HepG2 (cell line): ENCODE results near the gene CARMIL3. TPM values are rescaled to one million over a fixed set of nuclear protein-coding genes. Genes with fewer than 3 reads are reported as not detected.
A peak's percentile ranks its signal among the peaks of the same experiment; 100 is the strongest.

Experiments
- AKAP8 ChIP-seq: sonication (generic); formaldehyde crosslinking; IDR thresholded peaks from 2 replicates; pipeline ENCODE4 v1.5.1; 2020; ENCODE audit warnings: mild to moderate bottlenecking, missing genetic modification reagents
- CENPX ChIP-seq: sonication (generic); formaldehyde crosslinking; IDR thresholded peaks from 2 replicates; pipeline ENCODE4 v1.9.0; 2021; ENCODE audit warnings: mild to moderate bottlenecking, missing genetic modification reagents, moderate library complexity
- FOXK1 ChIP-seq: sonication (generic); formaldehyde crosslinking; IDR thresholded peaks from 2 replicates; pipeline ENCODE4 v1.4.0; 2020; ENCODE audit warnings: low read depth, missing genetic modification reagents, borderline replicate concordance
- FOXO1 ChIP-seq: sonication (generic); formaldehyde crosslinking; IDR thresholded peaks from 2 replicates; pipeline ENCODE4 v1.4.0; 2020; ENCODE audit warnings: missing genetic modification reagents
- MED8 ChIP-seq: sonication (generic); formaldehyde crosslinking; IDR thresholded peaks from 2 replicates; pipeline ENCODE4 v1.8.1; 2023; ENCODE audit warnings: mild to moderate bottlenecking, missing genetic modification reagents; ENCODE audit not compliant: insufficient replicate concordance
- NFYB ChIP-seq: sonication (generic); formaldehyde crosslinking; IDR thresholded peaks from 2 replicates; pipeline ENCODE4 v1.4.0; 2020; ENCODE audit warnings: missing genetic modification reagents
- THAP9 ChIP-seq: sonication (generic); formaldehyde crosslinking; IDR thresholded peaks from 2 replicates; pipeline ENCODE4; 2020; ENCODE audit warnings: missing genetic modification reagents, mild to moderate bottlenecking, borderline replicate concordance
- YEATS2 ChIP-seq: sonication (generic); formaldehyde crosslinking; IDR thresholded peaks from 2 replicates; pipeline ENCODE4 v1.4.0; 2020; ENCODE audit warnings: missing genetic modification reagents, borderline replicate concordance
- ZNF251 ChIP-seq: sonication (generic); formaldehyde crosslinking; IDR thresholded peaks from 2 replicates; pipeline ENCODE4 v1.9.0; 2021; ENCODE audit warnings: mild to moderate bottlenecking, missing genetic modification reagents
- ZNF337 ChIP-seq: sonication (generic); formaldehyde crosslinking; IDR thresholded peaks from 2 replicates; pipeline ENCODE4 v1.5.1; 2020; ENCODE audit warnings: missing genetic modification reagents, low read depth, mild to moderate bottlenecking, borderline replicate concordance
- ZNF510 ChIP-seq: sonication (generic); formaldehyde crosslinking; IDR thresholded peaks from 2 replicates; pipeline ENCODE4 v1.4.0; 2020; ENCODE audit warnings: low read depth, mild to moderate bottlenecking, missing genetic modification reagents
- ZNF713 ChIP-seq: sonication (generic); formaldehyde crosslinking; IDR thresholded peaks from 2 replicates; pipeline ENCODE4 v1.4.0; 2020; ENCODE audit warnings: mild to moderate bottlenecking, missing genetic modification reagents
- ZNF781 ChIP-seq: sonication (generic); formaldehyde crosslinking; IDR thresholded peaks from 2 replicates; pipeline ENCODE4 v1.5.1; 2020; ENCODE audit warnings: borderline replicate concordance, mild to moderate bottlenecking, missing genetic modification reagents; ENCODE audit errors: not compliant biosample characterization
- ZSCAN29 ChIP-seq: sonication (generic); formaldehyde crosslinking; conservative IDR thresholded peaks from 2 replicates; pipeline ENCODE4 v1.4.0; 2020; ENCODE audit warnings: mild to moderate bottlenecking, missing genetic modification reagents
- ZSCAN31 ChIP-seq: sonication (generic); formaldehyde crosslinking; IDR thresholded peaks from 2 replicates; pipeline ENCODE4 v1.5.0; 2020; ENCODE audit warnings: low read depth, mild to moderate bottlenecking, missing genetic modification reagents
- polyA plus RNA-seq, 8 experiments: library from polyadenylated mRNA; depleted of rRNA in 3 of 8; stranded (reverse) in 7 of 8; unstranded in 1 of 8; fragments of >200 nt; fragmentation: Illumina TruSeq in 4 of 8; extraction: Trizol in 4 of 8; gene quantifications; 2 replicates each; pipeline versions ENCODE4 v1.2.1 to v1.2.3, GENCODE V29; 2011 to 2016; ENCODE audit warnings: low read depth in 4 of 8, missing spikeins in 1 of 8, mixed read lengths in 1 of 8; ENCODE audit not compliant: insufficient read depth in 1 of 8
- total RNA-seq, 5 experiments: library from RNA; depleted of rRNA; stranded (reverse); fragments of >200 nt; fragmentation: Illumina TruSeq; extraction: Trizol; gene quantifications; 2 replicates each; pipeline ENCODE4 v1.2.3, GENCODE V29; 2016; ENCODE audit warnings: low read depth in 1 of 5
- TF ChIP-seq, protein P1 (sequence below): sonication (generic); formaldehyde crosslinking; IDR thresholded peaks from 2 replicates; pipeline ENCODE4 v1.4.0; 2020; ENCODE audit warnings: missing genetic modification reagents, borderline replicate concordance
- TF ChIP-seq, protein P2 (sequence below): sonication (generic); formaldehyde crosslinking; IDR thresholded peaks from 2 replicates; pipeline ENCODE4 v1.8.0; 2022; ENCODE audit warnings: missing genetic modification reagents, low read depth, mild to moderate bottlenecking, borderline replicate concordance
- TF ChIP-seq, protein P3 (sequence below): fragments of 450-650 bp; IDR thresholded peaks from 2 replicates; pipeline ENCODE4 v1.6.1; 2017
- TF ChIP-seq, protein P4 (sequence below), 2 experiments: IDR thresholded peaks; 2 replicates each; pipeline ENCODE4 v1.6.1; 2011 to 2012; ENCODE audit warnings: low read length in 2 of 2, borderline replicate concordance in 1 of 2, low read depth in 1 of 2, mild to moderate bottlenecking in 1 of 2, moderate library complexity in 1 of 2

The CARMIL3 gene
- total and polyA plus RNA-seq, 2 of the 13 experiments (the other 11 are each of a cell fraction or from before 2014, with no cell fraction given) = 0.27 to 0.55 TPM

DNA sequence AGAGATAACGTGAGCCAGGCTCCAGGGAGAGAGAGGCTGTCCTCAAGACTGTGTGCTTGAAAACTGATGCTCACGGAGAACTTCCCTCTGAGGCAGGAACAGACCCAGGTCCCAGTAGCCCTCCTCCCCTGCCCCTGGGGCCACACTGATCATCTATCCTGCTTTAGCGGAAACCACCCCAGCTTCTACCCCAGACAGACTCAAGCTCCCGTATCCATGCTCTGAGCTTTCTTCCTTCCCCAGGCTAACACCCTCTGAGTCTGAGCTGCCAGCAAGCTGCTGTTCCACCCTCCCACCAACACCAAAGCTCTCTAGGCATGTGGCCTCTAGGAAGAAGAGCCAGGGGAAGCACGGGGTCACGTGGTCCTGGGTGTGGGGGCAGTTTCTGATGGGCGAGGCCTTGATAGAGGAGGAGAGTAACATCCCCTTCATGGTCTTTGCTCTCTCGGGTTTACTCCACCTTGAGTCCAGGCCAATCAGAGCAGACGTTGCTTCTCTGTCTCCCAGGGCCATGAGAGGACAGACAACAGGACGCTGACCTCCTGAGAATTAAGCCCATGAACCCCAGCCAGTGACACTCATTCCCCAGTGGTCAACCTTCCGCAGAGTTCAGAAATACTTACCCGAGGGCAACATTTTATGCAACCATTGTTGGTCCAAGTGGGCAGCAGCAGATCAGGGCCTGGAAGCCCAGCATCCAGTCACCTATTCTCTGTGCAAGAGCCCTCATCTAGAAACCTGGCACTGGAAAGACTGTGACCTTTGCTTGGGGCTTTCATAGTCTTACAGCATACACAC, 43.7 kb downstream of the CARMIL3 start (continued):
- TF ChIP-seq MED8 (CRISPR knock-in tag) = peak; percentile 98
- TF ChIP-seq ZSCAN31 (CRISPR knock-in tag) = peak; percentile 90
- peak; percentile 97; the same call in 1 of the 2 replicates for TF ChIP-seq ZNF251 (CRISPR knock-in tag)
- TF ChIP-seq CENPX (CRISPR knock-in tag) = no peak
- TF ChIP-seq, protein P1, sequence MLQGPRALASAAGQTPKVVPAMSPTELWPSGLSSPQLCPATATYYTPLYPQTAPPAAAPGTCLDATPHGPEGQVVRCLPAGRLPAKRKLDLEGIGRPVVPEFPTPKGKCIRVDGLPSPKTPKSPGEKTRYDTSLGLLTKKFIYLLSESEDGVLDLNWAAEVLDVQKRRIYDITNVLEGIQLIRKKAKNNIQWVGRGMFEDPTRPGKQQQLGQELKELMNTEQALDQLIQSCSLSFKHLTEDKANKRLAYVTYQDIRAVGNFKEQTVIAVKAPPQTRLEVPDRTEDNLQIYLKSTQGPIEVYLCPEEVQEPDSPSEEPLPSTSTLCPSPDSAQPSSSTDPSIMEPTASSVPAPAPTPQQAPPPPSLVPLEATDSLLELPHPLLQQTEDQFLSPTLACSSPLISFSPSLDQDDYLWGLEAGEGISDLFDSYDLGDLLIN (CRISPR knock-in tag) = no peak
- peak; percentile 81 for TF ChIP-seq ZNF713 (CRISPR knock-in tag)
- peak; percentile 93 for TF ChIP-seq THAP9 (CRISPR knock-in tag)
- TF ChIP-seq AKAP8 (CRISPR knock-in tag) = peak; percentile 98
- peak; percentile 99 for TF ChIP-seq ZNF510 (CRISPR knock-in tag)
- TF ChIP-seq NFYB (CRISPR knock-in tag) = peak; percentile 90
- TF ChIP-seq FOXK1 = peak; percentile 94
- TF ChIP-seq, protein P2, sequence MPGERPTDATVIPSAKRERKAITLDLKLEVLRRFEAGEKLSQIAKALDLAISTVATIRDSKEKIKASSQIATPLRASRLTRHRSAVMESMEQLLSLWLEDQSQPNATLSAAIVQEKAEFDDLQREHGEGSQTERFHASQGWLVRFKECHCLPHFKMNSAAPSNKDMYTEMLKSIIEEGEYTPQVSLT (CRISPR knock-in tag) = no peak
- peak; percentile 96 for TF ChIP-seq ZSCAN29
- peak; percentile 100 for TF ChIP-seq ZNF781 (CRISPR knock-in tag)
- TF ChIP-seq, protein P3, sequence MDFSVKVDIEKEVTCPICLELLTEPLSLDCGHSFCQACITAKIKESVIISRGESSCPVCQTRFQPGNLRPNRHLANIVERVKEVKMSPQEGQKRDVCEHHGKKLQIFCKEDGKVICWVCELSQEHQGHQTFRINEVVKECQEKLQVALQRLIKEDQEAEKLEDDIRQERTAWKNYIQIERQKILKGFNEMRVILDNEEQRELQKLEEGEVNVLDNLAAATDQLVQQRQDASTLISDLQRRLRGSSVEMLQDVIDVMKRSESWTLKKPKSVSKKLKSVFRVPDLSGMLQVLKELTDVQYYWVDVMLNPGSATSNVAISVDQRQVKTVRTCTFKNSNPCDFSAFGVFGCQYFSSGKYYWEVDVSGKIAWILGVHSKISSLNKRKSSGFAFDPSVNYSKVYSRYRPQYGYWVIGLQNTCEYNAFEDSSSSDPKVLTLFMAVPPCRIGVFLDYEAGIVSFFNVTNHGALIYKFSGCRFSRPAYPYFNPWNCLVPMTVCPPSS = no peak
- TF ChIP-seq, protein P4, sequence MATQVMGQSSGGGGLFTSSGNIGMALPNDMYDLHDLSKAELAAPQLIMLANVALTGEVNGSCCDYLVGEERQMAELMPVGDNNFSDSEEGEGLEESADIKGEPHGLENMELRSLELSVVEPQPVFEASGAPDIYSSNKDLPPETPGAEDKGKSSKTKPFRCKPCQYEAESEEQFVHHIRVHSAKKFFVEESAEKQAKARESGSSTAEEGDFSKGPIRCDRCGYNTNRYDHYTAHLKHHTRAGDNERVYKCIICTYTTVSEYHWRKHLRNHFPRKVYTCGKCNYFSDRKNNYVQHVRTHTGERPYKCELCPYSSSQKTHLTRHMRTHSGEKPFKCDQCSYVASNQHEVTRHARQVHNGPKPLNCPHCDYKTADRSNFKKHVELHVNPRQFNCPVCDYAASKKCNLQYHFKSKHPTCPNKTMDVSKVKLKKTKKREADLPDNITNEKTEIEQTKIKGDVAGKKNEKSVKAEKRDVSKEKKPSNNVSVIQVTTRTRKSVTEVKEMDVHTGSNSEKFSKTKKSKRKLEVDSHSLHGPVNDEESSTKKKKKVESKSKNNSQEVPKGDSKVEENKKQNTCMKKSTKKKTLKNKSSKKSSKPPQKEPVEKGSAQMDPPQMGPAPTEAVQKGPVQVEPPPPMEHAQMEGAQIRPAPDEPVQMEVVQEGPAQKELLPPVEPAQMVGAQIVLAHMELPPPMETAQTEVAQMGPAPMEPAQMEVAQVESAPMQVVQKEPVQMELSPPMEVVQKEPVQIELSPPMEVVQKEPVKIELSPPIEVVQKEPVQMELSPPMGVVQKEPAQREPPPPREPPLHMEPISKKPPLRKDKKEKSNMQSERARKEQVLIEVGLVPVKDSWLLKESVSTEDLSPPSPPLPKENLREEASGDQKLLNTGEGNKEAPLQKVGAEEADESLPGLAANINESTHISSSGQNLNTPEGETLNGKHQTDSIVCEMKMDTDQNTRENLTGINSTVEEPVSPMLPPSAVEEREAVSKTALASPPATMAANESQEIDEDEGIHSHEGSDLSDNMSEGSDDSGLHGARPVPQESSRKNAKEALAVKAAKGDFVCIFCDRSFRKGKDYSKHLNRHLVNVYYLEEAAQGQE (IDR thresholded peaks at IDR 0.05; ENCODE audit: borderline replicate concordance in 1 of 2, low read depth in 1 of 2, low read length in 2 of 2) = peak in 1 of 2 experiments; percentile 79; a peak in 2 of 4 replicates
- TF ChIP-seq YEATS2 = peak; percentile 96
- peak; percentile 97; the same call in 1 of the 2 replicates for TF ChIP-seq ZNF337 (CRISPR knock-in tag)
- peak; percentile 95 for TF ChIP-seq FOXO1
